PC-9 (cell line): Measurements from ENCODE around the gene C11orf52.

Source experiments
- EZH2 ChIP-seq: fragments of 200-600 bp; sonication (generic); IDR thresholded peaks from 2 replicates; pipeline ENCODE4 v1.8.0; 2017; ENCODE audit warnings: antibody characterized with exemption, low read depth
- TF ChIP-seq, protein P1 (sequence below): fragments of 200-600 bp; sonication (generic); conservative IDR thresholded peaks from 2 replicates; pipeline ENCODE4 v1.6.1; 2017; ENCODE audit warnings: mixed run types, antibody characterized with exemption, mild to moderate bottlenecking, moderate library complexity

DNA sequence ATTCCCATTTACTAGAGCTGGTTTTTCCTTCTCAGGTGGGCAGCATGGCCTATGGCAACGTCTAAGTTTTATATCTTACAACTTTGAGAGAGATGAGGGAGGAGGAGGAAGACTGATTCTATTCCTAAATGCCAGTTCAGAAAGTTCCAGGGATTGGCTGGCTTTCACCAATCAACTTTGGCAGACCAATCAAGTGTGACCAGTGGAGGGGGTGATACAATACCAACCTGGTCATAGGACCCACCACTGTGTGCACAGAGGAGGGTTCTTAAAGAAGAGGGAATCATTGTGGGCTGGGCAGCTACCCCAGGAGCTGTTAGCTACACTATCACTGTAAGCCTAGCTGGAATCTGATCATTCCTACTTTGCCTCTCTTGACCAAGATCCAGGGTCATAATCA, 26.5 kb downstream of the C11orf52 start:
- TF ChIP-seq, protein P1, sequence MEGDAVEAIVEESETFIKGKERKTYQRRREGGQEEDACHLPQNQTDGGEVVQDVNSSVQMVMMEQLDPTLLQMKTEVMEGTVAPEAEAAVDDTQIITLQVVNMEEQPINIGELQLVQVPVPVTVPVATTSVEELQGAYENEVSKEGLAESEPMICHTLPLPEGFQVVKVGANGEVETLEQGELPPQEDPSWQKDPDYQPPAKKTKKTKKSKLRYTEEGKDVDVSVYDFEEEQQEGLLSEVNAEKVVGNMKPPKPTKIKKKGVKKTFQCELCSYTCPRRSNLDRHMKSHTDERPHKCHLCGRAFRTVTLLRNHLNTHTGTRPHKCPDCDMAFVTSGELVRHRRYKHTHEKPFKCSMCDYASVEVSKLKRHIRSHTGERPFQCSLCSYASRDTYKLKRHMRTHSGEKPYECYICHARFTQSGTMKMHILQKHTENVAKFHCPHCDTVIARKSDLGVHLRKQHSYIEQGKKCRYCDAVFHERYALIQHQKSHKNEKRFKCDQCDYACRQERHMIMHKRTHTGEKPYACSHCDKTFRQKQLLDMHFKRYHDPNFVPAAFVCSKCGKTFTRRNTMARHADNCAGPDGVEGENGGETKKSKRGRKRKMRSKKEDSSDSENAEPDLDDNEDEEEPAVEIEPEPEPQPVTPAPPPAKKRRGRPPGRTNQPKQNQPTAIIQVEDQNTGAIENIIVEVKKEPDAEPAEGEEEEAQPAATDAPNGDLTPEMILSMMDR = no peak
- TF ChIP-seq EZH2 = no peak
